ENCODE data around the gene AK1. TPM values are rescaled to one million over a fixed set of nuclear protein-coding genes. Genes with fewer than 3 reads are reported as not detected.

Gene AK1
- total and polyA plus RNA-seq, 2 experiments from 2014 or later = 175 to 413 TPM

- H3K9me3 ChIP-seq (ENCODE audit: low read depth) = no peaks in the 10 kb centered on the region
- DNase-seq (ENCODE audit: low read depth in 1 of 2, low spot score in 1 of 2) = peak; percentile 88
- TF ChIP-seq CTCF (IDR thresholded peaks at IDR 0.05; ENCODE audit: low read depth, low read length) = peak; percentile 91
- H3K27ac ChIP-seq = peak overlapping the region; percentile 17
- H3K27me3 ChIP-seq = no peaks in the 10 kb centered on the region
- H3K4me1 ChIP-seq (ENCODE audit: low read depth) = no peaks in the 10 kb centered on the region
- H3K36me3 ChIP-seq = peaks cover 7% of the 10 kb centered on the region
- H3K4me3 ChIP-seq = no peak overlapping the region
These were observed 7.9 kb downstream of the AK1 start for GRCh38 chr9:127869310-127870152.

- H3K27me3 ChIP-seq = no peaks in the 10 kb centered on the region
- no peak overlapping the region for H3K4me3 ChIP-seq
- DNase-seq (ENCODE audit: low read depth in 1 of 2, low spot score in 1 of 2) = no peak
- peak overlapping the region; percentile 23 for H3K27ac ChIP-seq
- no peak for TF ChIP-seq CTCF (IDR thresholded peaks at IDR 0.05; ENCODE audit: low read depth, low read length)
- no peaks in the 10 kb centered on the region for H3K9me3 ChIP-seq (ENCODE audit: low read depth)
- H3K36me3 ChIP-seq = peaks cover 7% of the 10 kb centered on the region
- H3K4me1 ChIP-seq (ENCODE audit: low read depth) = no peaks in the 10 kb centered on the region
These were observed 9.1 kb downstream of the AK1 start for GRCh38 chr9:127868278-127868902.

- peaks cover 7% of the 10 kb centered on the region for H3K36me3 ChIP-seq
- DNase-seq (ENCODE audit: low read depth in 1 of 2, low spot score in 1 of 2) = no peak
- H3K27ac ChIP-seq = peak overlapping the region; percentile 23
These were observed 9.9 kb downstream of the AK1 start for GRCh38 chr9:127867356-127868277.

GRCh38 chr9:127866535-127866934 lies 10.9 kb downstream of the AK1 start:
- Histone ChIP-seq H3K9me3 (ENCODE audit: low read depth) (no peaks in the 10 kb centered on the region), H3K27me3 (no peaks in the 10 kb centered on the region), H3K36me3 (peaks cover 7% of the 10 kb centered on the region), H3K27ac (peak overlapping the region; percentile 5), H3K4me3 (no peak overlapping the region), H3K4me1 (ENCODE audit: low read depth) (peaks cover 18% of the 10 kb centered on the region)
- TF ChIP-seq CTCF (IDR thresholded peaks at IDR 0.05; ENCODE audit: low read depth, low read length) = no peak
- no peak for DNase-seq (ENCODE audit: low read depth in 1 of 2, low spot score in 1 of 2)

More at GRCh38 chr9:127867356-127868277, 9.9 kb downstream of the AK1 start:
- Histone ChIP-seq H3K4me3 (no peak overlapping the region), H3K4me1 (ENCODE audit: low read depth) (peaks cover 7% of the 10 kb centered on the region), H3K9me3 (ENCODE audit: low read depth) (no peaks in the 10 kb centered on the region), H3K27me3 (no peaks in the 10 kb centered on the region)
- no peak for TF ChIP-seq CTCF (IDR thresholded peaks at IDR 0.05; ENCODE audit: low read depth, low read length)

Measured in cardiac muscle cell (in vitro differentiated cells and primary cell).